HG02938 (cell line): ENCODE results near the gene NKPD1.
"Not testable (repeated sequence)": the region's sequence is repeated elsewhere in the genome, so short reads cannot be mapped to it uniquely, and the experiment has no call there.

ENCODE experiments used
- ATAC-seq: cut with Tn5 transposase; IDR thresholded peaks from one replicate; pipeline ENCODE4 v1.9.1; 2021; ENCODE audit warnings: mild to moderate bottlenecking, moderate library complexity; ENCODE audit not compliant: unreplicated experiment

NKPD1 gene

GRCh38 chr19:45119582-45119981 is 41.2 kb downstream of the NKPD1 start:
- no peak for ATAC-seq

GRCh38 chr19:45118591-45119355 is 42.0 kb downstream of the NKPD1 start:
- not testable (repeated sequence) for ATAC-seq

- no peak for ATAC-seq
Measured at GRCh38 chr19:45118106-45118505, 42.7 kb downstream of the NKPD1 start.

- ATAC-seq, result no peak
Measured at GRCh38 chr19:45117671-45118070, 43.1 kb downstream of the NKPD1 start.

GRCh38 chr19:45117167-45117594 is 43.6 kb downstream of the NKPD1 start:
- no peak for ATAC-seq

- ATAC-seq, result no peak
Measured at GRCh38 chr19:45115809-45116615, 44.8 kb downstream of the NKPD1 start.

GRCh38 chr19:45114116-45114515 is 46.7 kb downstream of the NKPD1 start:
- ATAC-seq, result no peak

GRCh38 chr19:45113628-45114027 is 47.2 kb downstream of the NKPD1 start:
- no peak for ATAC-seq

- no peak for ATAC-seq
Measured at GRCh38 chr19:45112111-45112827, 48.5 kb downstream of the NKPD1 start.
